Measurements from ENCODE around the gene XK.
"Not testable (repeated sequence)": the region's sequence is repeated elsewhere in the genome, so short reads cannot be mapped to it uniquely, and the experiment has no call there.

The XK gene, protein sequence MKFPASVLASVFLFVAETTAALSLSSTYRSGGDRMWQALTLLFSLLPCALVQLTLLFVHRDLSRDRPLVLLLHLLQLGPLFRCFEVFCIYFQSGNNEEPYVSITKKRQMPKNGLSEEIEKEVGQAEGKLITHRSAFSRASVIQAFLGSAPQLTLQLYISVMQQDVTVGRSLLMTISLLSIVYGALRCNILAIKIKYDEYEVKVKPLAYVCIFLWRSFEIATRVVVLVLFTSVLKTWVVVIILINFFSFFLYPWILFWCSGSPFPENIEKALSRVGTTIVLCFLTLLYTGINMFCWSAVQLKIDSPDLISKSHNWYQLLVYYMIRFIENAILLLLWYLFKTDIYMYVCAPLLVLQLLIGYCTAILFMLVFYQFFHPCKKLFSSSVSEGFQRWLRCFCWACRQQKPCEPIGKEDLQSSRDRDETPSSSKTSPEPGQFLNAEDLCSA

DNA sequence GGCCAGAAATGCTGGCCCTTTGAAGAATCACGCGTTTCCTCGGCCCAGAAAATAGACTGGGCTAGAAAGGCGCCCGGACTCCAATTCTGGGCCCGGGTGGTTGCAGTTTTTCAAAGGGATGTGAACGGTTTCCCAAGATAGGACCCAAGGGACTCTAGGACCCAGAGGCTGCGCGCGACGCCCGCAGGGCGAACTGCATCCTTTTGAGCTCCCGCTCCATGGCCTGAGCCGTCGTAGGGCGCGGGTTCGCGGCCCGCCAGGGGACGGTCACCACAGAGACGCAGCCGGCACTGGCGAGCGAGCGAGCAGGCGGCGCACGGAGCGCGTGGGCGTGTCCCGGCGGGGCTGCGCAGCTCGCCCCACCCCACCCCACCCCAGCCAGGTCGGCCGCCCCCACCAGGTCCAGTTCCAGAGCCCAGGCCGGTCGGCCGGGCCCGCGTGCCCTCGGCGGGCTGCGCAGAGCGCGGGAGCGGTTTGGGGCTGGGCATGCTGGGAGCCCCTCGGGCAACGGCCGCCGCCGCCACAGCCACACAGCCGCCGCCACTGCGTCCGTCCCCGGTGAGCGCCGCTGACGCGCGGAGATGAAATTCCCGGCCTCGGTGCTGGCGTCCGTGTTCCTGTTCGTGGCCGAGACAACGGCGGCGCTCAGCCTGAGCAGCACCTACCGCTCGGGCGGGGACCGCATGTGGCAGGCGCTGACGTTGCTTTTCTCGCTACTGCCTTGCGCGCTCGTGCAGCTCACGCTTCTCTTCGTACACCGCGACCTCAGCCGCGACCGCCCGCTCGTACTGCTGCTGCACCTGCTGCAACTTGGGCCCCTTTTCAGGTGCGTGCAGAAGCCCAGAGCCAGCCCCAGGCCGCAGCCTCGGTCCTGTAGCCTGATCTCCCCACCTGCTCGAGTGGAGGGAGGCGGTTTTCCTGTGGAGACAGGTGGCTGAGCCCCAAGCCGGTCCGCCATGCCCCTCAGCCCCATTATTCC is at the start of gene XK:
Gene XK, plus strand, starts transcription at position 411 of the 979 bp plus-strand sequence. Its CDS starts 171 bp downstream, at position 582.
- peak; percentile 68 for DNase-seq

DNA sequence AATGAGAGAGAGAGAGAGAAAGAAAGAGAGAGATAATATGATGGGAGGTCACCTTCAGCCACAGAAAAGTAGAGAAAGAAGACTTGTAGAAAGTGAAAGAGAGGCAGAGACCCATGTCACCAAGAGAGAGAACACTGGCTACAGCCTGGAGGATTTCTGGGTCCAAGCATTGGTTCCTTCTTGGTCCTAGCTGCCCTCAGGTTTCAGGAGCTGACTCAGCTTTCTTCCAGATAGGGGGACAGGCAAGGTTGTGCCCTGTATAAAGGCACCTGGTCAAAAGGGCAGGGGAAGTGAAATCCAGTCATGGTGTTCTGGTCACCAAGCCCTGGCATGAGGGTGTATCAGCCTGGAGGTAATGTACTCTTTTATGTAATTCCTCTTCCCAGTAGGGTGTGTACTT is 47.5 kb upstream of the XK start:
- DNase-seq = no peak

DNA sequence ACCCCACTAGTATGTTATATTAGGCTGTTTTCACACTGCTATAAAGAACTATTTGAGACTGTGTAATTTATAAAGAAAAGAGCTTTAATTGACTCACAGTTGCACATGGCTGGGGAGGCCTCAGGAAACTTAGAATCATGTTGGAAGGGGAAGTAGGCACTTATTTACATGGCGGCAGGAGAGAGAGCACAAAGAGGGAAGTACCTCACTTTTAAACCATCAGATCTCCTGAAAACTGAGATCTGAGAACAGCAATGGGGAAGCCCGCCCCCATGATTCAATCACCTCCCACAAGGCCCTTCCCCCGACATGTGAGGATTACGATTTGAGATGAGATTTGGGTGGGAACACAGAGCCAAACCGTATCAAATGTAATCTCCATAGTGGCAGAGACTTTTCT is 45.4 kb upstream of the XK start:
- no peak for DNase-seq

DNA sequence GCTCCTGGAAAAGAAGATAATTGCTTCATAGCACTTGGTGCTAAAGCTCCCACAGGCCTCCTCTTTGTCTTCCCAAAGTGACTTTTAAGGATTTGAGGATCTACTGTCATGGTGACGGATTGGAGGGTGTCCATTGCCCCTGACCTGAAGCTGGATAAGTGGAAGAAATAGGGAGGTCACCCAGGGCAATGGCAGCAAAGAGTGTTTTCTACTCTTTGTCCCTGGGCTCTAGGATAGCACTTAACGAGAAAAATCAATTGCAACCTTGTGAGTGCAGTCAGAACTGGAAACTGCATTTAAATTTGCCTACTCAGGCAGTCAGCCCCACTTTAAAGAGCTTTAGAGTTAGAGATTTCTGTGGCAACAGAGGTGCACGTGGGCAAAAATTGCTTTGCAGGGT is 43.7 kb upstream of the XK start:
- peak; percentile 93 for DNase-seq

DNA sequence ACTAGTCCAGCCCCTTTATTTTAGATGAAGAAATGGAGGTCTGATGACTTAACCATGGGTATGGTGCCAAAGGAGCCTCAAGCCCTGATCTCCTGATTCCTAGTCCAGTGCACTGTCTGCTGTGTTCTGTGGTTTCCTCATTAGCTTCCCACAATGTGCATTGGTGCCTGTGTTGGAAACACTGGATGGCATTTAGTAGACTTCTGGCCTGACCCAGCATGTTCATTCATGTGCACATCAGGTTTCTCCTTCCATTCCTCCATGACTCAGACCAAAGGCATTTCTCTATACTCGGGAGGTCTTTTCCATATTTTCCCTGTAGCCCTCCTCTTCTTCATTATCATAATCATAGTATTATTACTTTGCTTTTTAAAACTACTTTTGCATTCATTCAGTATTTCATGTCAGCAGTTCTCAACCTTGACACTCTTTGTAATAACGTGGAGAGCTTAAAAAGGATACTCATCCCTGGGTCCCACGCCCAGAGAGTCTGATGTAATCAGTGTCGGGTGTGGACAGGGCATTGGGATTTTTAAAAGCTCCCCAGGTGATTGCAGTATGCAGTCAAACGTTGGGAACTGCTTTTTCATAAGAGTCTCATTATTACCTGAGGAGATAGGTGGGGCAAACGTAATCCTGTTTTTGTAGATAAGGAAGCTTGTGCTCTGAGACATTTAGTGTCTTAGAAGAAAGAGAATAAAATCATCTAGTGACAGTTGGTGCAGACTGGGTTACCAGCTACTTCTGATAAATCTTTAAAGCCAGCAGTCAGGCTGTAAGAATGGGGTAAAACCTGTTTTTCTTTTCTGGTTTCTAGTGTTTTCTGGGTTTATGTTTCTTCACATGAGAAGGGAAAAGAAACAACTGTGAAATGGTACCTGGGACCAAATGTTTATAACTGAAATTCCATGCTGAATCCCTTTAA is 40.9 kb upstream of the XK start:
- DNase-seq = no peak

DNA sequence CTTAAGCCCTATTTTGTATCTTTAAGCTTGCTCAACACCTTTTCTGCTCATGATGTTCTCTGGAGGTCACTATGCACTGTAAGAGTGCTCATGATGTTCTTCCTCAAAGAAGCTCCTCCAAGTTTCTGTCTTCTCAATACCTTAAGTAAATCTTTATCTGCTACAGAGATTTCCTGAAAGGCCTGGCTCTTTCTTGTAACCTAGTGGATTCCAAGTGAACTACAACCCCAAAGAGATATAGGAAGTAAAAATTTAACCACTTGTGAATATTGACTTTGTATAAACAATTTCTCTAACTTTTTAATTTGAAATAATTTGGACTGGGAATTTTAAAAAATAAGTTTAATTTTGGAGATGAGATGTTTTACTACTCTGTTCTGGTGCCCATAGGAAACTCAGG is 39.3 kb upstream of the XK start:
- no peak for DNase-seq

DNA sequence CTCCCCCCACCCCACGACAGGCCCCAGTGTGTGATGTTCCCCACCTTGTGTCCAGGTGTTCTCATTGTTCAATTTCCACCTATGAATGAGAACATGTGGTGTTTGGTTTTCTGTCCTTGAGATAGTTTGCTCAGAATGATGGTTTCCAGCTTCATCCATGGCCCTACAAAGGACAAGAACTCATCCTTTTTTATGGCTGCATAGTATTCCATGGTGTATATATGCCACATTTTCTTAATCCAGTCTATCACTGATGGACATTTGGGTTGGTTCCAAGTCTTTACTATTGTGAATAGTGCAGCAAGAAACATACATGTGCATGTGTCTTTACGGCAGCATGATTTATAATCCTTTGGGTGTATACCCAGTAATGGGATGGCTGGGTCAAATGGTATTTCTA is 34.7 kb upstream of the XK start:
- DNase-seq = not testable (repeated sequence)

DNA sequence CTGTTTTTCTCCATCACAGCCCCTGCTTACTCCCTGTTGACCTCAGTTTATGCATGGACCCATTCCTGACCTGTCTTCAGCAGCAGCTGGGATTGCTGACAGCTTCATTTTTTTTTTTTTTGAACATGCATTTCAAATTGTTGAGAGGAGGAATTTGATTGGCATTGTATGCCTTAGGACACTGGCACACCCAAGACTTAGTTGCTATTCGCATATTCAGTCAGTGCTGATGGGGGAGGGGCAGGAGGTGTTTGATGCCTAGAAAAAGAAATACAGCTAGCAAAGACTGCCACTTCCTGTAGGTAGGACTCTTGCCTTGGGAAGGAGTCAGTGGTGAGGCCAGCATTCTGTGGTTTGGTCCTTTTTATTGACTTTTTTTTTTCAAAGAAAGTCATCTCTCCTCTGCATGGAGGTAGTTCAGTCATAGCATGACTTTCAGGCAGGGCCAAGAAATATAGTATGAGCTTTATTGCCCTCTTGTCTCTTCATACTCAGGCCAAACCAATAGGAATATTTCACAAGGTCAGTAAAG is 33.6 kb upstream of the XK start:
- DNase-seq = no peak

DNA sequence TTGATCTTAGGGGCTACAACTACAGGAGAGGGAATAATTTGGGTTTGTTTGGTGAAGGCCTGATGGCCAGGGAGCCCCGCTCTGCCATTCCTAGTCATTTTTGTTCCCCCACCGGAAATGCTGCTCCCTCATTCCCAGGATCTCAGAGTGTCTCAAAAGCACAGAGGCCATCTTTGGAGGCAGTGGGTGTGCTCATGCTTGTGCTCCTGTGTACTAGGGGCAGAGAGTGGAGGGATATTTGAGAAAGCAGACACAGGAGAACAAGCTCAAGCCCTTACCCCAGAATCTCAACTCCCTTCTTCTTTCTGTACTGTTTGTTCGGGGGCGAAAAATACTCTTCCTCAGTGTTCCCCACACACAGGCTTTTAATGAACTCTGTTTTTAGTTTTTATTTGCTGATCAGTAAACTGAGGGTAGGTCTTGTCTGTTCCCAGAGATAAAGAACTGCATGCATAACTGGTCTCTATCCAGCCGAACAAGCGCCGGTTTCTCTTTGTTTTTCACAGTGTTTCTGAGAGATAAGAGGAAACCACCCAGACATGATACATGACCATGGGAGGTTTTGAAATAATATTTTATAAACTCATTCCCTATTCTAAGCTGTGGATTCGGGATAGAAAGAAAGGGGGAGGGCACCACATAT is 32.9 kb upstream of the XK start:
- no peak for DNase-seq

DNA sequence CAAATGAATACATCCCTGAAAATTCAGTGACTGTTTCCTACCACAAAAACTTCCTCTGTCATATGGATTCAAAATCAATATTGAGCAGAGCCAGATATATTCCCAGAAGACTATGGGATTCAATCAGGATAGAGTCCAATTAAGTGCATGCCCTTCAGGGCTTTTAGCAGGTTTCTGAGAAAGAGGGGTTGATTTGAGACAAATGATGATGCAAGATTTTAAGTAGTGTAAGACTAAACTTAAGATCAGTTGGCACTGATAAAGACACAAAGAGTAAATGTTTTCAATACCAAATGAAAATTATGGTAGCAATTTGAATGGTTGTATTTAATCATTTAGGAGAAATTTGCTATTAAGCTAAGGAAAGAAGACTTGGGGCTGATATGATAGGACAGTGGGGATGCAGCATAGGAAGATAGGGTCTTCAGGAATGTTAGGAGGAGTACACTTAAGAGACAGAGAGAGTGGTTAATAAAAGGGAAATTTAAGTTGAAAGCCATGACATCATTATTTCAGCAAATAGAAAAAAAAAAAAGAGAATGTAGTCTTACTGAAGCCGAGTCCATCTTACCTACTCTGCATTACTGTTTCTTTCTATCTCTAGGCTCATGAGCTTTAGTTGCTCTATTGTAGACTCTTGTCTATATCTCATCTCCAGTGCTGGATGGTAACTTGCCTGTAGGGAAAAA is 32.0 kb upstream of the XK start:
- DNase-seq = no peak

DNA sequence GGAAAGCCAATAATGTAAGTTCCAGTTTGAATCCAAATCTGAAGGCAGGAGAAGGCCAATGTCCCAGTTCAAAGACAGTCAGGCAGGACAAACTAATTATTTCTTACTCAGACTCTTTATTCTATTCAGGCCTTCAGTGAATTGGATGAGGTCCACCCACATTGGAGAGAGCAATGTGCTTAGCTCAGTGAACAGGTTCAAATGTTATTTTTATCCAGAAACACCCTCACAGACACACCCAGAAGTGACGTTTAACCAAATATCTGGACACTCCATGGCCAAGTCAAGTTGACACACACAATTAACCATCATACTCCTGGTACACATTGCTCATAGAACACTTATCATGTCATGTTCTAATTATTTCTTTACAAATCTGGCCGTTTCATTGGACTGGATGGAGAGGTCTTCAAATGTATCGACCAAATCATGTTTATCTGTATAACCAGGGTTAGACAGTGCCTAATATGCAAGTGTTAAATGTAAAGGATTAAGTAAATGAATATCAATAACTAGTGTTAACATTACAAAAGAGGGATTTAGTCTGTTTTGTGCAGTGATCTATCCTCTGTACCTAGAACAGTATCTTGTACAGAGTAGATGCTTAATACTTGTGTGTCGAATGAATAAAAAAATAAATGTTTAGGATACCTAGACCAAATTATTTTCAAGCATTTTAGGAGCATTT is 27.1 kb upstream of the XK start:
- DNase-seq = no peak

DNA sequence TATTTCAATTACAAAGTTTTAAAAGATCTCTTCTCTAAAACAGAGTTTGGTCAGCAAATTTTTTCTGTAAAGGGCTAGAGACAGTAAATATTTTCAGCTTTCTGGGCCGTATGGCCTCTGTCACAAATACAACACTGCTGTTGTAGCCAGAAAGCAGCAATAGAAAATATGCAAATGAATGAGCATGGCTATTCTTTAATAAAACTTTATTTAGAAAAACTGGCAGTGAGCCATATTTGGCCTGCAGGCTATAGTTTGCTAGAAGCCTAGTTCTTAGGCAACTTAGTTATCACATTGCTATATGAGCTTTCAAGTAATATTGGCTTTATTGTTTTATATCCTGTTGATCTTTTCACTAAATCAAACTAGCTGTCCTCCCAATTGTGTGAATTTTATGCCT is 26.5 kb upstream of the XK start:
- DNase-seq = no peak

DNA sequence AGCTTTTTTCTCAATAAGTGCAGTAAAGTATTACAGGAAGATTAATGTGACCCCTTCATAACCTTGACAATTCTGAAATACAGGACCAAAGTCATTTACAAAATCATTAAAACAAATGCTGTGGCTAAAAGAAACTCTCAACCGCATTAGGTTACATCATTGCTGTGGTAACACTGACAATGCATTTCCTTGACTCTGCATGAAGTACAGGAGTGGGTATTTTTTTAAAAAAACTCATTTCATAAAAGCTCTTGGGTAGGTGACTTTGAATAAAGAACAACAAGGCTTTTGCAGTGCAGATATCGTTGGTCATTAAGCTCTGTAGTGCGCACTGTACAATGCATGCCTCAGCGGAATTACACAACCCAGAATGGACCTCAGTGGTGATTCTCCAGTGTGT is 23.4 kb upstream of the XK start:
- DNase-seq = no peak

DNA sequence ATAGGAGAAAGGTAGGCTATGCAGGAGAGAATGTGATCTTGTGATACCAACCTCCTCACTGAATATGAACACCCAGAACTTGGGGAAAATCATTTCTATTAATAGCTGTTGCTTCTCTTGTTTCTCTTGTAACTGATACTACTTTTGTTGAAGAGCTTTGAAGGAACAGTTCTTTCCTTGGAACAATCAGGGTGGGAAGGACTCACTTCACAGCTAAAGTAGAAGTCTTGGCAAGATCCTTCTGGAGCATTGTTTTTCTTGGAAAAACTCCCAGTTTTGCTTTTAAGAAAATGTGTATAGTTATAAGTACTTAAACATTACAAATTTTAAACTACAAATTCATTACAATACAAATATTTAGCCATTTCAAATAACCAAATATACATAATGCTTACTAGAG is 19.1 kb upstream of the XK start:
- DNase-seq = no peak

DNA sequence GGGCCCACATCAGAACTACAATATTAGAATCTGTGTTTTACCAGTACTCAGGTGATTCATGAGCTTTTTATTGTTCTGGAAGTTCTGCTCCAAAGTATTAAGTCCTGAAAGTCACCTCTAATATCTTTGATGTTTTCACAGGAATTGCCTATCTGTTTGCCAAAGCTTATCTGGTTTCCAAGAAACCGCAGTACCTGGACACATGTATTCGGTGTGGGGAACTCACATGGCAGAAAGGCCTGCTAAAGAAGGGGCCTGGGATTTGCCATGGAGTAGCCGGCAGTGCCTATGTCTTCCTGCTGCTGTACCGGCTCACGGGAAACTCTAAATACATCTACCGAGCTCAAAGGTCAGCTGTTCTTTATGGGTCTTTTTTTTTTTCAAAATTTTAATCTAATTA is 18.4 kb upstream of the XK start:
- DNase-seq = no peak

DNA sequence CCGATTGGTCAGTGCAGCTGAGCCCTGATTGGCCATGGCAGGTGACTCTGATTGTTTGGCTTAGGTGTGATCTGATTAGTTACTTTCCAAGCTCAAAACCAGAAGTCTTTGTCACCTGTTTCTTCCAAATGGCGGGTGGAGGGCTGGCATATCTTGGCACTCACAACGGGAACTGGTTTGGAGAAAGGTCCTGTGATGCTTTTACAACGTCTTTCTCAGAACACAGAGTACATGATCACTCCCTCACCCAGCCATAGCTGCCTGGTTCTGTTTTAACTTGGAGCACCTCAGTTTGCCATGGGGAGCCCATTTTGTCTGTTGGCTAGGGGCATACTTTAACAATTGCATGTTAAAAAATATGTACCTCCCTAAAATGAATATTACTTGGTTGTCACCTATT is 13.0 kb upstream of the XK start:
- DNase-seq = no peak

DNA sequence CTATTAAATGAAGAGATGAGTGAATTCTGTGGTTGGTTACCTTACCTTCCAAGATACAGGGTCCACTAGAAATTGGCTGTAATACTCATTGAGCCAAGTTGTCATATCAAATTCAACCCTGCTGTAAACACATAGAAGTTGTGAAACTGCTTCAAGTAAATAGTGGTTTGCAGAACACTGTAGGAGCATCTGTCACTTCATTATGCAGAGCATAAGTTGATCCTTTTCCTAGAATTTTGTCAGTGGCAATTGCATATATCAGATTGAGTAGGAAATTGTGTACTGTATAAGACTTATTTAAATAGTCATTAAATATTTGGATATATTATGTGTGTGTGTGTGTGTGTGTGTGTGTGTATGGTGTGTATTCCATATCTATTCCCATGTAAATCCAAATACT is 8.8 kb upstream of the XK start:
- DNase-seq = no peak

DNA sequence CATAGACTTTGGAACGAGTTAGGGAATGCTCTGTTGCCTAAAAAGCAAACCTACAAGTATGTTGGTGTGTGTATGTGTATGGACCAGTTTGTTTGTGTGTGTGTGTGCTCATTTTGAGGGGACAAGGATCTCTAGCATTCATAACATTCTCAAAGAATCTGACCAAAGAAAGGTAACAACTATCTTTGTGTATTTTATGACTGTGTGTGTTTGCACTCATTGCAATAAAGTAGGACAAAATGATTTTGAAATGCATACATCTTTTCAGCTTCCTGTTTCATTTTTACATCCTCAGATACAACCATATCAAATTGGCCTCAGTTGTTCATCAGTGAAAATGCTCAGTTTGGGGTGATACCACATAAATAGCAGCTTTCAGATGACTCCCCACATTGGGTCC is 8.3 kb upstream of the XK start:
- DNase-seq = no peak

DNA sequence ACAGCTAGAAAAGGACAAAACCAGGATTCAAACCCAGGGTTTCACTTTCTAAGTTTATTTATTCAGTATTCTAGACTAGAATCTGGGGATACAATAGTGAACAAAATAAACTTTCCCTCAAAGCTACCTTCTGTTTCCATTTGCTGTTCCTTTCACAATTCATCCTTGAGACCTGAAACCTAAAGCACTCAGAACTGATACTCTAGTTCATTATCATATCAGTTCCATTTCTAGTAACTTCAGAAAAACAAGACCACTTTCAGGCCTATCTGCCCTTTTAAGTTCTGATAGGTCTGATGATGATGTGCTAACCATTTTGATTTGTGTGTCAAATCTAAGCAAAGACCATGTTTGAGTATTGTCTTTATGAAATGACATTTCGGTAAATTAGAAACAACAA is 7.8 kb upstream of the XK start:
- DNase-seq = no peak

DNA sequence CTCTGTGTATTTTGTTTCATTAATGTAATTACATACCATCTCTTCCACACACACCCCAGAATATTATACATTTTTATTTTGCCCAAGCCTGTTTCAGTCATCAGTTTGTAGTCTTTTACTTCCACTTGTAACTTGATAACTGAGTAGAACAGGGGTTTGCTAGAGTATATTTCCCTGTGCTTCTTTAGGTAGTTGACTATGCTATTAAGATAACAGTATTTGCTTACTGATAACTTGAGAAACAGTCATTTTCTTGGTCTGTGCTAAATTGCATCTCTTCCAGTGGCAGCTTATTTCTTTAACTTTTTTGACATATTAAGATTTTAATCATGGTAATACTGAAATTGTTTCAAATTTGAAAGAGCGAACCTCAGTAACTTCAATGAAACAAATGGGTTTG is 7.0 kb upstream of the XK start:
- DNase-seq = no peak

DNA sequence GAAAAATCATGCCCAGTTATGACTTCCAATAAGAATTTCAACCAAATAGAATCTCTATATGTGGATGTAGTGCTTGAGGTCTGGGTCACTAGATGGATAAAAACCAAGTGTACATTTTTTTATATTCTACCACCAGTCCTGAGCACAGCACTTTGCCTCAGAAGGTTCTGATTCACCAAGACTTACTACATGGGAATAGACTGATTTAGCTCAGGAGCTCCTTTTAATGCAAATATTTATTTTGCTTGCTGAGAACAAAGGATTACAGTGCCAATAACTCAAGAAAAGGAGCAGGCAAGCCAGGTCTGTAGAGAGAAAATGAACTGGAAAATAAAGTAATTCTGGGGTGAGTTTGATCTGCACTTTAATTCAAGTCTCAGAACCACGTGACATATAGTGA is 6.4 kb upstream of the XK start:
- no peak for DNase-seq
